Activated T-cell treated with anti-CD3 and anti-CD28 coated beads, Interleukin-2, amount 50 U/mL, for 24 hours (primary cell): ENCODE data around the gene MRTFA.
"Not testable (repeated sequence)": the region's sequence is repeated elsewhere in the genome, so short reads cannot be mapped to it uniquely, and the experiment has no call there.

ENCODE experiments used
- DNase-seq: peaks from one replicate; pipeline ENCODE4 v3.0.0-alpha.2; 2020
- H3K27ac Mint-ChIP-seq: 2 replicates; pipeline ENCODE4 v1.8.0; 2020; ENCODE audit warnings: mild to moderate bottlenecking, mixed read lengths
- H3K27me3 Mint-ChIP-seq: 2 replicates; pipeline ENCODE4 v1.8.0; 2020; ENCODE audit warnings: mixed read lengths
- H3K36me3 Mint-ChIP-seq: 2 replicates; pipeline ENCODE4 v1.8.0; 2020; ENCODE audit warnings: low read depth, mixed read lengths
- H3K4me1 Mint-ChIP-seq: 2 replicates; pipeline ENCODE4 v1.8.0; 2020; ENCODE audit warnings: low read depth, mixed read lengths
- H3K4me3 Mint-ChIP-seq: 2 replicates; pipeline ENCODE4 v1.8.0; 2020; ENCODE audit warnings: mild to moderate bottlenecking, moderate library complexity, mixed read lengths
- H3K9me3 Mint-ChIP-seq: 2 replicates; pipeline ENCODE4 v1.8.0; 2020; ENCODE audit warnings: mixed read lengths

Gene MRTFA

GRCh38 chr22:40625794-40626193, 10.7 kb downstream of the MRTFA start:
- H3K4me3 Mint-ChIP-seq, H3K36me3 Mint-ChIP-seq, DNase-seq, H3K27me3 Mint-ChIP-seq, H3K27ac Mint-ChIP-seq: not testable (repeated sequence)
- peaks cover 48% of the 10 kb centered on the region for H3K4me1 Mint-ChIP-seq
- peaks cover 12% of the 10 kb centered on the region for H3K9me3 Mint-ChIP-seq

DNA sequence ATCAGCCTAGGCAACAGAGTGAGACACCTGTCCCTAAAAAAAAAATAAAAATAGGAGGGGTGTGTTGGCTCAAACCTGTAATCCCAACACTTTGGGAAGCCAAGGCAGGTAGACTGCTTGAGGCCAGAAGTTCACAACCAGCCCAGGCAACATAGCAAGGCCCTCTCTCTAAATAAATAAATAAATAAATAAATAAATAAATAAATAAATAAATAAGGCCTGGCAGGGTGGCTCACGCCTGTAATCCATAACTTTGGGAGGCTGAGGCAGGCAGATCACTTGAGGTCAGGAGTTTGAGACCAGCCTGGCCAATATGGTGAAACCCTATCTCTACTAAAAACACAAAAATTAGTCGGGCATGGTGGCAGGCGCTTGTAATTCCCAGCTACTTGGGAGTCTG, 11.2 kb downstream of the MRTFA start:
- H3K27ac Mint-ChIP-seq, H3K27me3 Mint-ChIP-seq, H3K4me3 Mint-ChIP-seq, DNase-seq, H3K36me3 Mint-ChIP-seq: not testable (repeated sequence)
- H3K9me3 Mint-ChIP-seq = peaks cover 16% of the 10 kb centered on the region
- peaks cover 51% of the 10 kb centered on the region for H3K4me1 Mint-ChIP-seq

DNA sequence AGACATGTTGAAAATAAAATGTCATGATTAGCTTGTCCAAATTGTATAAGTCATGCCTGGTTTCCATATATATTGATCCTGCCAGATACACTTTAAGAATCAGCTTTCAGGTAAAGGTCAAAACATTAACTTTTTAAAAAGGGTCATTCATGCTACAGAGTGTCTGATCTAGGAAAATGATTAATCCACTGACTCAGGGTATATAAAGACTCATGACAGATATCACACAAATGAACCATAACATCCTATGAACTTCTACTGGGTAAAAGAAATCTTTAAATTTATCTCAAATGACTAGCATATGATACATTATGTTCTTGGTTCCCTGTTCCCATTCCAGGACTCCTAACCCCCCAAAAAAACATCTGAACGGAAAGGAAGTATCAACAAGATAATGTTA, 11.7 kb downstream of the MRTFA start:
- Mint-ChIP-seq H3K4me3 (no peak overlapping the region), H3K36me3 (peaks cover 10% of the 10 kb centered on the region), H3K27ac (no peak overlapping the region), H3K4me1 (peaks cover 48% of the 10 kb centered on the region), H3K27me3 (no peaks in the 10 kb centered on the region), H3K9me3 (peaks cover 16% of the 10 kb centered on the region)
- DNase-seq = no peak

DNA sequence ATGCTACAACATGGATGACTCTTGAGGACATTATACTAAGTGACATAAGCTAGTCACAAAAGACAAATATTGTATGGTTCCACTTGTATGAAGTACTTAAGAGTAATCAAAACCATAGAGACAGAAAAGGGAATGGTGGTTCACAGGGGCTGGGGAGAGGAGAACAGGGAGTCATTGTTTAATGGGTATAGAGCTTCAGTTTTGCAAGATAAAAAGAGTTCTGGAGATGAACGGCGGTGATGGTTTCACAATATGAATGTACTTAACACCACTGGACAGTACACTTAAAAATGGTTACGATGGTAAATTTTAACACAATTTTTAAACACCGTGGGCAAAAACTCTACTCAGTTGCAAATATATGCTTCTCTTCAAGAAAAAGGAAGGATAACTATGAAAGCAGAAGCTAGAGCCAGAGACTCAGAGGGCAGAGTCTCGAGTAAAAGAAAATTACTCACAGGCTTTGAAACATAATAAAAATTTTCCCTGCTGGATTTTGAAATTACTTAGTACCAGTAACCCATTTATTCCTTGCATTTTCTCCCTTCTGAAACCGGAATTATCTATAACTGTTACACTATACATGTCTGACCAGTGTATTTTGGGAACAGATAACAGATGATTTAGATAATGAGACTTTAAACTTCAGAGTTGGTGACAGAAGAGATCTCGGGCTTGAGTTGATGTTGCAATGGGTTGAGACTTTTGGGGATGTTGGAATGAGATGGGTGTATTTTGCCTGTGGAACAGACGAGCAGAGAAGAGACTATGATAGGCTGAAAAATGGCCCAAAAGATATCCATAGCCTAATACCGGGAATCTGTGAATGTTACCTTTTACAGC, 15.0 kb downstream of the MRTFA start:
- Mint-ChIP-seq H3K4me3 (no peak overlapping the region), H3K36me3 (peaks cover 17% of the 10 kb centered on the region), H3K9me3 (peaks cover 16% of the 10 kb centered on the region), H3K27ac (no peak overlapping the region), H3K27me3 (no peaks in the 10 kb centered on the region), H3K4me1 (peaks cover 33% of the 10 kb centered on the region)
- no peak for DNase-seq

GRCh38 chr22:40620464-40621046, 16.0 kb downstream of the MRTFA start:
- H3K36me3 Mint-ChIP-seq = peaks cover 17% of the 10 kb centered on the region
- peaks cover 33% of the 10 kb centered on the region for H3K4me1 Mint-ChIP-seq
- H3K9me3 Mint-ChIP-seq = peaks cover 16% of the 10 kb centered on the region
- no peak overlapping the region for H3K4me3 Mint-ChIP-seq
- DNase-seq = no peak
- H3K27ac Mint-ChIP-seq = no peak overlapping the region
- no peaks in the 10 kb centered on the region for H3K27me3 Mint-ChIP-seq

- H3K4me1 Mint-ChIP-seq = peaks cover 27% of the 10 kb centered on the region
- no peak for DNase-seq
- no peaks in the 10 kb centered on the region for H3K27me3 Mint-ChIP-seq
- no peak overlapping the region for H3K27ac Mint-ChIP-seq
- no peak overlapping the region for H3K4me3 Mint-ChIP-seq
- peaks cover 16% of the 10 kb centered on the region for H3K9me3 Mint-ChIP-seq
- peaks cover 17% of the 10 kb centered on the region for H3K36me3 Mint-ChIP-seq
Observed at GRCh38 chr22:40618400-40618799, 18.1 kb downstream of the MRTFA start.

DNA sequence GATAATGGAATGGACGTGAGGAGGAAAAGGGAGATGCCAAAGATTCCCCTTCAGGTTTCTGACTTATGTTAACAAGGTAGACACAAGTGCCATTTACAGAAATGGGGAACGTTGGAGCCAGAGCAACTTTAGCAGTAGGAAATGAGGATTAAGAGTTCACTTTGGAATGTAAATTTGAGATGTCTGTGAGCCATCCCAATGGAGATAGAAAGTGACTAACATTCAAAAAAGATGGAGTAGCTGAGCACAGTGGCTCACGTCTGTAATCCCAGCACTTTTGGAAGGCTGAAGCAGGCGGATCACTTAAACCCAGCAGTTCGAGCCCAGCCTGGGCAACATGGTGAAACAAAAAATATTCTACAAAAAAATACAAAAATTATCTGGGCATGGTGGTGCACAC, 19.9 kb downstream of the MRTFA start:
- Mint-ChIP-seq H3K36me3 (peaks cover 15% of the 10 kb centered on the region), H3K9me3 (peaks cover 7% of the 10 kb centered on the region), H3K27me3 (no peaks in the 10 kb centered on the region), H3K4me3 (no peak overlapping the region), H3K27ac (no peak overlapping the region), H3K4me1 (peaks cover 42% of the 10 kb centered on the region)
- DNase-seq = no peak

DNA sequence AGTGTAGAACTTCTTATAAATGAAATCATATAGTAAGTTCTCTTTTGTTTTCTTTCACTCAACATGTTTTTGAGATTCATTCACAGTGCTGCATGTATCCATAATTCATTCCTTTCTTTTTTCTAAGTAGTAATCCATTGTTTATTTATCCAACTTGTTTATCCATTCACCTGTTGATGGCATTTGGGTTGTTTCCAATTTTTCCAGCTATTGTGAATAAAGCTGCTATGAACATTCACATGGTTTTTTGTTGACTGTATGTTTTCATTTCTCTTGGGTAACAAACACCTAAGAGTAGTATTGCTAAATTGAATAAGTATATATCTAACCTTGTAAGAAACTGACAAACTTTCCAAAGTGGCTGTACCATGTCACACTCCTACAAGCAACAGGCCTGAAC, 23.5 kb downstream of the MRTFA start:
- Mint-ChIP-seq H3K36me3 (peaks cover 2% of the 10 kb centered on the region), H3K4me3 (no peak overlapping the region), H3K4me1 (peaks cover 46% of the 10 kb centered on the region), H3K27ac (no peak overlapping the region), H3K27me3 (no peaks in the 10 kb centered on the region), H3K9me3 (no peaks in the 10 kb centered on the region)
- DNase-seq = no peak

GRCh38 chr22:40612291-40612751, 24.2 kb downstream of the MRTFA start:
- peaks cover 48% of the 10 kb centered on the region for H3K4me1 Mint-ChIP-seq
- H3K9me3 Mint-ChIP-seq = no peaks in the 10 kb centered on the region
- no peaks in the 10 kb centered on the region for H3K36me3 Mint-ChIP-seq
- no peak for DNase-seq
- no peak overlapping the region for H3K27ac Mint-ChIP-seq
- H3K27me3 Mint-ChIP-seq = no peaks in the 10 kb centered on the region
- H3K4me3 Mint-ChIP-seq = no peak overlapping the region

DNA sequence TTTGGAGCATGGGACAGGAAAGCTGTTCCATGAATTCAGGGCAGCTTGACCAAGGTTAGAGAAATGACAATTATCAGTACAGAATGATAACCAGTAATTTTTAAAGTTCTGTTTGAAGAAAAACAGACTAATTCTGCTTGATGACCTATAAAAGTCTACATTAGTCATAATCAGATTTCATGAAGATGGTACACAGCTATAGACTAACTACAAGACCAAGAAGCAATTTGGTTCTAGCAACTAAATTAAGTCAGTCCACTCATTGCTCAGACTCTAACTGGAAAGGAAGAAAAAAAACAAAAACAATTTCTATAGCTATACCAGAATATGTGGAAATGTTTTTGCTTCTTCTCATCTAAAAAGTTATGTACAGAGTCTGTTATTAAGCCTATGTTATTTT, 24.9 kb downstream of the MRTFA start:
- Mint-ChIP-seq H3K27ac (no peak overlapping the region), H3K27me3 (no peaks in the 10 kb centered on the region), H3K4me3 (no peak overlapping the region), H3K36me3 (no peaks in the 10 kb centered on the region), H3K9me3 (no peaks in the 10 kb centered on the region), H3K4me1 (peaks cover 53% of the 10 kb centered on the region)
- DNase-seq = no peak

DNA sequence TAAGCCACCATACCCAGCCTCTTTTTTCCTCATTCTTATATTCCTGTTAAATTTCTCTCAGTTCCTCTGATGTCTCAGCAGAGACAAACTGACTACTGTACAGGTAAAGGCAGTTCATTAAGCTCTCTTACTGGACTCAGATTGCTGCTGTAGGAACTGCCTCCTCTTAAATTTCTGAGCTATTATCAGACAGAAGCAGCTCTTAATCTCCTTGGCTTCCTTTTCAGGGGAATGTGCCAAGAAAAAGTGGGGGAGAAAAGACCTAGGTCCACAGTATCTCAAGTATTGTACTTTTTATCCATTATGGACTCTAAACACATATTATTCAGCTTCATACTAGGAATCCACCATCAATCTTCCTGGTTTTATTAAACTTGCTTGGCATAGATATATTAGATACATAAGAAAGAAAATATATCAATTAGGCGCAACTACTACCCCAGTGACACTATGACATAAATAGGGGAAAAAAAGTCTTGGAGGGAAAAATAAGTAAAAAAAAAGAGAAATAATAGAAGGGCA, 26.1 kb downstream of the MRTFA start:
- H3K27ac Mint-ChIP-seq = no peak overlapping the region
- H3K27me3 Mint-ChIP-seq = no peaks in the 10 kb centered on the region
- no peak overlapping the region for H3K4me3 Mint-ChIP-seq
- no peaks in the 10 kb centered on the region for H3K36me3 Mint-ChIP-seq
- peaks cover 57% of the 10 kb centered on the region for H3K4me1 Mint-ChIP-seq
- H3K9me3 Mint-ChIP-seq = no peaks in the 10 kb centered on the region
- no peak for DNase-seq

GRCh38 chr22:40609216-40609615, 27.3 kb downstream of the MRTFA start:
- no peak for DNase-seq
- Mint-ChIP-seq H3K36me3 (no peaks in the 10 kb centered on the region), H3K27me3 (no peaks in the 10 kb centered on the region), H3K4me1 (peaks cover 63% of the 10 kb centered on the region), H3K4me3 (no peak overlapping the region), H3K27ac (no peak overlapping the region), H3K9me3 (no peaks in the 10 kb centered on the region)

DNA sequence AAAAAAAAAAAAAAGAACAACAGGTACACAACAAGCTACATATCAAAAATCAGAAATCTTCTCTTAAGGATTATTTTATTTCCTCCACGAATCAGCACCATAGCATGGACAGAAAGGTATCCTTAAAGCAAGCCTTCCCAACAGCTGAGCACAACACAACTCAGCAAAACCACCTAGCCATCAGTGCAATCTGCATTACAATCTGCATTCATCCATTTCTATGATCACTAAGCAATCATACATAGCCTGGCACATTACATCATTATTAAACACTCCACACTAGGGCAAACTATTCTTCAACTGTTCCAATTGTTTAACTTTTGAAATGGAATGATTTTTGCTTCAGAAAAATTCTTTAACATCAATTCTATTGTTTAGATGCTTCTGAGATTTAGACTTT, 29.0 kb downstream of the MRTFA start:
- Mint-ChIP-seq H3K27me3 (no peaks in the 10 kb centered on the region), H3K27ac (no peak overlapping the region), H3K4me3 (no peak overlapping the region), H3K36me3 (no peaks in the 10 kb centered on the region), H3K9me3 (no peaks in the 10 kb centered on the region), H3K4me1 (peaks cover 62% of the 10 kb centered on the region)
- no peak for DNase-seq

DNA sequence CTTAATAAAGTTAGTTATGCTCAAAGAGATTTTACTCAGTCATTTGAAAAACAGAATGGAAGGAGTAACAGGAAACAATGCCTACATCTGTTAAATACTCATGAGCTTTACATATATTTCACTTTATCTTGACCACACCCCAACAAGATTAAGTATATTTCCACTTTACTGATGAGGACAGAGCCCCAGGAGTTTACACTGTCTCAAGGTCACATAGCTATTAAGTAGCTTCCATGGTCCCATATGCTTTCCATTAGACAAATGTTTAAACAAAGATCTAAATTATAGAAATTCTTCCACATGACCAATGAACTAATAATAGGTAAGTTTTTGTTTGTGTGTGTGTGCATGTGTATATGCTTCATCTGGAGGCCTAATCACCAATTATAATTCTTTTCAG, 30.2 kb downstream of the MRTFA start:
- DNase-seq = no peak
- Mint-ChIP-seq H3K36me3 (no peaks in the 10 kb centered on the region), H3K4me3 (no peak overlapping the region), H3K9me3 (no peaks in the 10 kb centered on the region), H3K27me3 (no peaks in the 10 kb centered on the region), H3K27ac (no peak overlapping the region), H3K4me1 (peaks cover 59% of the 10 kb centered on the region)

GRCh38 chr22:40605761-40606160, 30.8 kb downstream of the MRTFA start:
- DNase-seq = no peak

More at GRCh38 chr22:40605761-40606160, 30.8 kb downstream of the MRTFA start:
- Mint-ChIP-seq H3K27ac (no peak overlapping the region), H3K9me3 (no peaks in the 10 kb centered on the region), H3K4me1 (peaks cover 62% of the 10 kb centered on the region), H3K36me3 (no peaks in the 10 kb centered on the region), H3K4me3 (no peak overlapping the region), H3K27me3 (no peaks in the 10 kb centered on the region)
